ENCODE measurements around the gene ZKSCAN4. TPM values are rescaled to one million over a fixed set of nuclear protein-coding genes. Genes with fewer than 3 reads are reported as not detected.

ZKSCAN4 gene
- 4.5 TPM for total RNA-seq

DNA sequence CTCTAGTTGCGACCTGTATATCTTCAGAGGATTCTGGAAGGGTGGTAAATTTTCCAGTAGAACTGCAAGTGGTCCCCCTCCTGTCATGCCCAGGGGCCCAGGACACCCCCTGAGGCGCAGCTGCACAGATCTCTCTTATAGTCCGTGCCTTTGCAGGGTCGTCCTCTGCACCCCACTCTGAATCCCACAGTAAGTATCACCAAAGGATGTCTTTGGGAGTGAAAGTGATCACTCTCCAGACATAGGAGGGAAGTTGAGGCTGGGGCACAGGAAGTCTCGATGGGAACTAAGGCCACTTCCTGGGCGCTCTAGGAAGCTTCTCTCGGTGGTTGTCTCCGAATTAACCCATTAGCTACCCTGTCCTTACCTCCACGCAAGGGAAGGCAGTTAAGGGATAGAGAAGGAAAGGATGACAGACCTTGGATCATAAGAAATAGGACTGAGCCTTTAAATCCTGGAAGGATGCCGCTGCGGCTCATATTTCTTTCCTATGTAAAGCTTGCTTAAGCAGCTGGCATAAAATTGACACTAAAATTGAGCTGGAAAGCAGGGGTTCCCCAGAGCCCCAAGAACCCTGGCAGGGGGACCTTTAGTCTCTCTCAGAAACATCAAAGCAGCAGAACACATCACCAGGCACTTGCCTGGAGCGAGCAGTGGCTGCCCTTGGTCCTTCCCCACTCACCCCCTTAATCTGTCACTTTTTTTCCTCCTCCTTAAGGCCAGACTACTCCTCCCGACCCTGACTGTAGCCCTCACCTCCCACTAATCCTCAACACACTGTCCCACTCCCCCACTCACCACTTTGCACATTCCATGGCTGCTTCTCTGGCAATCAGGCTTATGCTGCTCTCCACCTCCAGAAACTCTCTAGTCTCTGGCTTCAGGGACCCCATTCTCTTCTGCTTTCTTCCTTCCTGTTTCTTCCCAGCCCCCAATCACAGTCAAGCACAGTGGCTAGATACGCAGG lies at the start of gene ZKSCAN4:
Gene ZKSCAN4, minus strand, starts transcription at position 261 of the 967 bp plus-strand sequence. CDS start 289 bp downstream, outside the sequence.
- DNase-seq: peak; percentile 70

DNA sequence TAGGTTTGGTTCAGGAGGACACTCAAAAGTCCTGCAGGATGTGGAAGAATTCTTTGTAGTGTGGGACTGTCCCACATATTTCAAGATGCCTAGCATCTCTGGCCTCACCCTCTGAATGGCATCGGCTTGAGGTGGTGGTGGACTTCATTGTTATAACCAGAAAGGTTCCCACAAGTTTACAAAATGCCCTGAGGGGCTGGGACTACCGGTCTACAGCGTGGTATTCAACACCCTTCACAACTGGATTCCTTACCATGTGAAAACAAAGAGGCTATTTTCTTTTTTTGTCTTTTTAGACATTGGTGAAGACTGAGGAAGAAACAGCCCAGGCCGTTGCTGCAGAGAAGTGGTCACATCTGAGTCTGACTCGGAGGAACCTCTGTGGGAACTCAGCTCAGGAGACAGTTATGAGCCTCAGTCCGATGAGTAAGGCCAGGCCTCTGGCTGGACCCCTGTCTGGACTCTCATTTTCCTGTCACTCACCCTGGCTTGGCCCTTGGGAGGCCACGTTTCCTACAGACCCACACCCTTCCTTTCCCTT lies 44.5 kb upstream of the ZKSCAN4 start:
- DNase-seq: no peak

- DNase-seq: no peak
Observed at GRCh38 chr6:28295326-28295725, 43.3 kb upstream of the ZKSCAN4 start.

- DNase-seq: no peak
Observed at GRCh38 chr6:28291573-28291972, 39.5 kb upstream of the ZKSCAN4 start.

DNA sequence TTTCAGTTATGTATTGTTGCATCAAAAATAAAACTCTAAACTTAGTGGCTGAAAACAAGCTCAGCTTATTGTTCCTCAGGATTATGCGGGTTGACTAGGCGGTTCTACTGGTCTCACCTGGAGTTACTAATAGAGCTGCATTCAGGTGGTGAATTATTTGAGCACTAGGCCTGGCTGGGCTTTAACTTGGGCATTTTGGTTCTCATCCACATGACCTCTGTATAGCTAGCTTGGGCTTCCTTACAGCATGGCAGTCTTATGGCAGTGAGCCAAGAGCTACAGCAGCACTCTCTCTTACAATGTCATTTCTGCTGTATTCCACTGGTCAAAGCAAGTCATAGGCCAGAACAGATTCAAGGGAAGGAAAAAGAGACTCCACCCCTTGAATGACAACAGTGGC lies 30.9 kb upstream of the ZKSCAN4 start:
- DNase-seq: no peak

DNA sequence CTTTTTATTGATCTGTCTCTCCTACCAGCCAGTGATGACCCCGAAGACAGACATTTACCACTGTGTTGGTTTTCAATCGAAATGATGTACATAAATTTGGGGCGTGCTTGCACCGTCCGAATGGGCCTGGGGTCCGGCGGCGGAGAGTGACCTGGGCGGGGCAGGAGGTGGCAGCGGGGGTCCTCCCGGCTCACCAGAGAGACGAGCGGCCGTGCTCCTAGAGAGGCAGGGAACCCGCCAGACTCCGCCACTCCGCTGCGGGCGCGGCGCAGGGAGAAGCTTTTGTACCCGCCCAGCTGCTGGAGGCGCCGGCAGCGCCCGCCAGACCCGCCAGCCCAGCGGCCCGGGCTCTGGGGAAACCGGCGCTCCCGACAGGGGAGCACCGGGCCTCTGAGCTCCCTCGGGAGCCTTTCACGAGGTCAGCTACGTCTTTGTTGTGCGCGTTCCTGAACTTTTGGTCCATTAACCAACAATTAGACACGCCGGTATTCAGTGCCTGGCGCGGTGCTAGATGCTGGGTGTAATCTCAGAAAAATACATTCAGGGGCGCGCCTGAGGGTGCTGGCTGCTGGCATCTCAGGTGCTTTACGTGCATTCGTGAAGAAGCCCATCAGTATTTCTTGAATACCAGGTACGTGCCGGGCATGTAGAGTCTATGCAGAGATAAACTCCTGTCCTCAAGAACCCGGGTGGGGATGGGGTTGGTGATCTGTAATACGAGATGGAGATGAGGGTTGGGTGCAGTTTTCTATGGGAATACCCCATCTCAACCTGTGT lies 29.4 kb upstream of the ZKSCAN4 start, which contains the start of gene PGBD1:
Gene PGBD1, plus strand, starts transcription at position 285 of the 777 bp plus-strand sequence. CDS start 2,242 bp downstream, outside the sequence.
- DNase-seq: no peak

DNA sequence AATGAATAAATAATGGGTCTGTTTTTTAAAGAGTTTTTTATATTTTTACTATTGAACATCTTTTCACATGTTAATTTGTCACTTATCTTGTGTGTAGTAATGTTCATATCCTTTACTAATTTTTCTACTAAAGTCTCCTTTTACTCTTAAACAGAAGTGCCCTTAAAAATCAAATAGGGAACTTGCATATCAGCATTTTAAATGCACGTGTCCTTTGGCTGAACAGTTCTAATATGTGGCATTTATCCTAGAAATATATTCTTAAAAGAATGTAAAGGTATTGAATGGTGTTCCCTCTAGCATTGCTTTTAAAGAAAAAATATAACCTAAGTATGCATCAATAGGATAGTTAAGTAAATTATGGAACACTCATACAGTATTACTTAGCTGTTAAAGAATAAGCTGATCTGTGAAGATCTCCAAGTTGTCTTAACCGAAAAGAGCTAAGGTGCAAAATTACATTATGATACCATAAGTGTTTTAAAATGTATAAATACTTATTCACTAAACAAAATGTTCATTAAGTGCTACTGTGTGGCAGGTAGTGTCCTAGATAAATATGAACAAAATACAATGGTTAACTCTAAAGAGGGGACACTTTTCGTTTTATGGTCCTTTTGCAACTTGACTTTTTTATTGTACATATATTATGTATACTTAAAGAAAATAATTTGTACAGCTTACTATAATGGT lies 28.7 kb upstream of the ZKSCAN4 start:
- no peak for DNase-seq

GRCh38 chr6:28277746-28278145 lies 25.7 kb upstream of the ZKSCAN4 start:
- no peak for DNase-seq

DNA sequence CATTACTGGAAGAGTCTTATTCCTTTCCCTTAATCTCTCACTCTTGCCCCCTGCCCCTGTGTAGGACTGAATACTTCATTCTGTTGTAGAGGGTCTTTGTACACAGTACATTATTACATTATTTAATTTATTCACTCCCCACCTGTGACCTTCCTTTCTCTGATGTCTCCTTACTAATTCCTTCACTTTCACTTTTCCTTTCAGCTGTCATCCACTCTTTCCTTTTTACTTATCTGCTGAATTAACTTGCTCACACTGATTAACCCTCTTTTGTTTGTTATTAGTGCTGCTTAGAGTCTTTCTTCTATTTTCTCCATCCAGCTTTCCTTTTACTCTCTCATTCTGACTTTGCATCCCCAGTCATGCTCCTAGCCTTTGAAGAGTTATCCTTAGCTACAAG lies 22.8 kb upstream of the ZKSCAN4 start:
- no peak for DNase-seq

- no peak for DNase-seq
Observed at GRCh38 chr6:28269492-28269891, 17.4 kb upstream of the ZKSCAN4 start.

DNA sequence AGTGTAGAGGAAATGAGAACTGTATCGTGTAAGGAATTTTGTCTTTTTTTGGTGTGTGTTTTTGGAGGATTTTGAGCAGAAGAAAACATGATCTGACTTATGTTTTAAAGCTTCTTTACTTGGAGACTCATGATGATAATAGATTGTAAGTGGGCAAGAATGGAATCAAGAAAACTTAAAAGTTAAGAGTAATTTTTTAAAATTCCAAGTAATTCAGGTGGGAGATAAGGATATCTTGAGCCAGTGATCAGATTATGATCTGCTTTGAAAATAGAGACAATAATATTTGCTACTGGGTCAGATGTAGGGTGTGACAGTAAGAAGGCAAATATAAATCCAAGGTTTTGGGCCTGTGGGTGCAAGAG lies 15.6 kb upstream of the ZKSCAN4 start:
- no peak for DNase-seq

DNA sequence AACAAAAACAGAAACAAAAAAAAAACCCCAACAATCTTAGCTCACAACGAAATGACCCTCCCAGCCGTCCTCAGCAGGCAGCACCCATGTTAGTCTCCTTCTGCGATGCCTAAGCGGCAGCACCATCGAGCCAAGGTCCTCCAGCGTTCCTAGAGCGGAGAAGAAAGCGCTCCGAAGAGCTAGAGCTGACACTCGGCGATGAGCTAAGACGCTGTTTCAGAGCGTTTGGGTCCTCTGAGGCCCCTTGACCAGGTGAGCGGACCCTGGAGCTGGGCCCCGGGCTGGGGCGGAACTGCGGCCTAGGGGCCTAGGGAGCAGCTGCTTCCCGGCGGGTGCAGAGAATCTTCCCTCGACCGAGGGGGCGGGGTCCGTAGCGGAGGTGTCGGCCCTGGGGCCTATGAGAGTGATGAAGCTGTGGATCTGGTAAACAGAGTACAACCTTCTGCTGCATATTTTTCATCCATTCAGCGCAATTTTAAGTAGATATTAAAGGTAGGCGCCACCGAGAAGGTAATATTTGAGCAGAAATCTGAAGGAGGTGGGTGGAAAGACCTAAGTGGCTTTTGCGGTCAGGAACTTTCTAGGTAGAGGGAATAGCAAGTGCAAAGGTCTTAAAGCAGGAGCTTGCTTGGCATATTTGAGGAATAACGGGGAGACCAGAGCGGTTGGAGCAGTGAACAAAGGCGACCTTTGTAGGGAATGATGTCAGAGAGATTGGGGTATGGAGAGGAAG lies 15.1 kb upstream of the ZKSCAN4 start, which contains the start of gene ZSCAN26:
Gene ZSCAN26, plus strand, starts transcription at position 182 of the 733 bp plus-strand sequence. CDS start 4,777 bp downstream, outside the sequence.
- DNase-seq: peak; percentile 69

GRCh38 chr6:28266563-28266961 lies 14.5 kb upstream of the ZKSCAN4 start:
- DNase-seq: no peak

- DNase-seq: no peak
Observed at GRCh38 chr6:28264834-28265401, 12.8 kb upstream of the ZKSCAN4 start.

- DNase-seq: no peak
Observed at GRCh38 chr6:28263922-28264321, 11.9 kb upstream of the ZKSCAN4 start.

GRCh38 chr6:28258877-28259777 lies 7.1 kb upstream of the ZKSCAN4 start, which contains the start of gene NKAPL:
NKAPL (plus strand) TSS chr6:28259297; CDS start chr6:28259372, 75 bp downstream.
- DNase-seq: peak; percentile 41

DNA sequence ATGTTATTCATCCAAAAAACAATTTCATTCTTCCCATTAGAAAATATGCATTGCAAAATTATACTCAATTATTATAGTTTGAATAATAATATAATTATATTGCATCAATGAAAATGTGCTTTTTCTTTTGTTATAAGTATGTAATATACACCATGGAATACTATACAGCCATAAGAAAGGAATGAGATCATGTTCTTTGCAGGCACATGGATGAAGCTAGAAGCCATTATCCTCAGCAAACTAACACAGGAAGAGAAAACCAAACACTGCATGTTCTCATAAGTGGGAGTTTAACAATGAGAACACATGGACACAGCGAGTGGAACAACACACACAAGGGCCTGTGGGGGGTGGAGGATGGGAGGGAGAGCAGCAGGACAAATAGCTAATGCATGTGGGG lies 5.0 kb upstream of the ZKSCAN4 start:
- no peak for DNase-seq

- no peak for DNase-seq
Observed at GRCh38 chr6:28254121-28254519, 2.1 kb upstream of the ZKSCAN4 start.

DNA sequence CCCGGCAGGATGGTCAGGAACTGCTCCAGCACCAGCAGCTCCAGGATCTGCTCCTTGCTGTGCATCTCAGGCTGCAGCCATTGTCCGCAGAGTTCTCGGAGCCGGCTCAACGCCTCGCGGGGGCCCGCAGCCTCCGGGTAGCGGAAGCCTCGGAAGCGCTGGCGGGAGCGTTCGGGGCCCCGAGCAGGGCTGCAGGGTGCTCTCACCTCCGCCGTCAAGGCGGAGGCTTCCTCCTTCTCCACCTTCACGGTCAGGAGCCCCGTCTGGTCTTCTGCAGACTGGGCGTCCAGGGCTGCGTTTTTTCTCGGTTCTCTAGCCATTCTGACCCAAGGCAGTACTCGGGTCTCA lies 434 bp downstream of the ZKSCAN4 start:
- DNase-seq: no peak

DNA sequence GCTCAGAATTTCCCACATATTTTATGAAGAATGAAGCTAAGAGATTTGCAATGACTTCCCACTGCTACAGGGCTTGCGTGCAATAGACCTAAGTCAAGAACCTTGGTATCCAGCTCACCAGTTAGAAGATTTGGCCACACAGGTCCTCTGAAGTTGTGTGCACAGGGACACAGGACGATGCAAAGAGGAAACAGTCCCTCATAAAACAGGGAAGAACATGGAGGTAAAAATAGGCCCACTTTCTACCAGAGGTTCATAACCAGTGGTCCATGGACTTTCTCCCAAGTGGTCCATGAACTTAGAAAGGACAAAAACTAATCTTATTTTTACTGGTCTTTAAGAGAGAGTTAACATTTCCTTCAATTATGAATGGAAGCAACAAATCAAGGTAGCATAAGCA lies 1.3 kb downstream of the ZKSCAN4 start:
- DNase-seq: no peak

Data from skin of body (tissue), 2 donors.